ENCODE data around the gene FN3KRP.

- TF ChIP-seq EZH2phosphoT487 (IDR thresholded peaks at IDR 0.05; ENCODE audit: borderline replicate concordance, low read depth) (no peak), CTCF (IDR thresholded peaks at IDR 0.05) (no peak)
These were observed 49.4 kb upstream of the FN3KRP start for GRCh38 chr17:82666931-82667667.

All from SK-N-SH (cell line).